Esophagus muscularis mucosa (tissue), 3 donors: ENCODE results near the gene SPAG7.

Experiments
- CTCF ChIP-seq, 3 experiments: fragments of 200-600 bp in 2 of 3; fragments of 450-650 bp in 1 of 3; sonication (generic) in 2 of 3; IDR thresholded peaks; one replicate each; pipeline ENCODE4 v1.5.1; 2017 to 2019; ENCODE audit warnings: antibody characterized with exemption in 3 of 3, mild to moderate bottlenecking in 2 of 3, moderate library complexity in 1 of 3
- POLR2A ChIP-seq: fragments of 450-650 bp; IDR thresholded peaks from one replicate; pipeline ENCODE4 v1.6.1; 2017; ENCODE audit warnings: antibody characterized with exemption, moderate library complexity, mild to moderate bottlenecking, low read depth
- POLR2AphosphoS5 ChIP-seq, 2 donors: sonication (generic); formaldehyde crosslinking; IDR thresholded peaks; one replicate each; pipeline ENCODE4 v1.6.1; 2017; ENCODE audit warnings: antibody characterized with exemption in 2 of 2

DNA sequence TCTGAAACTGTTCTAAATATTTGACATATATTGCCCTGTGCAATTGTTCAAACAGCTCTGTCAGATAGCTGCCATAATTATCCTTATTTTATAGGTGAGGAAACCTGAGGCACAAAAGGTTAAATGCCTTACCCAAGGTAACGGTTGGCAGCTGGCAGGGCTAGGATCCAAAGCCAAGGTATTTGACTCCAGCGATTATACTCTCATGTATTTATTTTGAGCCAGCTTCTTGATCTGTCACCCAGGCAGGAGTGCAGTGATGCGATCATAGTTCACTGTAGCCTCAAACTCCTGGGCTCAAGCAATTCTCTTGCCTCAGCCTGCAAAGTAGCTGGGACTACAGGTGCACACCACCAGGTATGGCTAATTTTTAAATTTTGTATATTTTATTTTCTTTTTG, 9.5 kb downstream of the SPAG7 start:
- TF ChIP-seq POLR2AphosphoS5 (IDR thresholded peaks at IDR 0.05), result no peak
- TF ChIP-seq CTCF (IDR thresholded peaks at IDR 0.05), result no peak
- no peak for TF ChIP-seq POLR2A
